SU-DHL-6 (cell line): ENCODE data around the gene SNRPD1.

Source experiments
- CTCF ChIP-seq: fragments of 200-600 bp; sonication (generic); IDR thresholded peaks from one replicate; pipeline ENCODE4 v1.5.1; 2017; ENCODE audit warnings: antibody characterized with exemption, mild to moderate bottlenecking, low read length, moderate library complexity; ENCODE audit not compliant: insufficient read depth, poor library complexity, severe bottlenecking
- EZH2phosphoT487 ChIP-seq: fragments of 200-600 bp; sonication (generic), shearing (Covaris generic); conservative IDR thresholded peaks from 2 replicates; pipeline ENCODE4 v1.6.1; 2018; ENCODE audit warnings: mild to moderate bottlenecking, antibody characterized with exemption, low read length, moderate library complexity, mixed read lengths

GRCh38 chr18:21680161-21680560 is 68.0 kb downstream of the SNRPD1 start:
- TF ChIP-seq CTCF (no peak), EZH2phosphoT487 (no peak)
